Measurements from ENCODE around the gene WFDC1. TPM values are rescaled to one million over a fixed set of nuclear protein-coding genes. Genes with fewer than 3 reads are reported as not detected.

Gene WFDC1
- total and polyA plus RNA-seq, 10 of the 15 experiments (the other 5 are each of a cell fraction or from before 2014, with no cell fraction given) = not detected

- TF ChIP-seq TCF7 (IDR thresholded peaks at IDR 0.05; ENCODE audit: borderline replicate concordance) = no peak
- TF ChIP-seq GATAD2B (conservative IDR thresholded peaks at IDR 0.05; ENCODE audit: low read depth) = no peak
- no peak for TF ChIP-seq KAT2A (conservative IDR thresholded peaks at IDR 0.05; ENCODE audit: control insufficient read depth, low read depth, low read length)
- TF ChIP-seq MLLT1 (IDR thresholded peaks at IDR 0.05) = no peak
- no peak for TF ChIP-seq CHD4 (IDR thresholded peaks at IDR 0.05)
- TF ChIP-seq NR2C1 (IDR thresholded peaks at IDR 0.05) = no peak
- TF ChIP-seq SUZ12 (IDR thresholded peaks at IDR 0.05; ENCODE audit: unreplicated experiment) = no peak
- TF ChIP-seq ELK1 (IDR thresholded peaks at IDR 0.05; ENCODE audit: low read depth, low read length) = no peak
- TF ChIP-seq KDM1A (IDR thresholded peaks at IDR 0.05; ENCODE audit: borderline replicate concordance) = no peak
- no peak for TF ChIP-seq ZBED1 (IDR thresholded peaks at IDR 0.05; ENCODE audit: borderline replicate concordance)
Observed at GRCh38 chr16:84340325-84341040, 45.8 kb downstream of the WFDC1 start (continued).
